GM19023 (cell line): ENCODE data around the gene MYO5A.

Experiments
- ATAC-seq: cut with Tn5 transposase; IDR thresholded peaks from one replicate; pipeline ENCODE4 v1.9.1; 2021; ENCODE audit warnings: mild to moderate bottlenecking, moderate library complexity; ENCODE audit not compliant: unreplicated experiment

The MYO5A gene

GRCh38 chr15:52338058-52338457 lies 190.6 kb downstream of the MYO5A start:
- no peak for ATAC-seq

DNA sequence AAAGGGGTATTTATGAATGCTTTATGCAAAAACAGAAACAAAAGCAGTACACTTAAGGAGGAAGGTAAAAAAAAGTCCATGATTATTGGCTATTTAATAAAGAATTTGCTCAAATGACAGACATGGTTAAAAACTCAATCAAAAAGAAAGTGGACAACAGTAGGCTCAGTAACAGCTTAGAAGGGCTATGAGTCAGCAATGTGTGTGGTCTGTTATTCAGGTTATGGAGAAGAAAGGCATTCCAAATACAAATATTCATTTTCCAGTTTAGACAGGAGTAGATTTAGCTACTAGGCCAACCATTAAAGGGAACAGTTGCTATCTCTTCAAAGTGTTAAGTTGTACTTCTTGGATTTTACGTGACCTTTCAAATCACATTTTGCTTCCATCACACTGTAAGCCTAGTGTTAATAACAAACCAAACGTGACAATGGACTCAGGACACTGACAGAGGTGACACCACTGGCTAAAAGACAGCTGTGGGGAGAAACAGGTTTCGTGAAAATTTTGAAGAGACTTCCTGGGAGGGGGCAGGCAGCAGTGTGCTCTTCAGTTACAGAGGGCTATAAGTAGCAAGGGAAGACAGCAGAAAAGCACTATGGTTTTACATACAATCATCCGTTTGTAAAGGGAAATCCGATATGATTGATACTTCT lies 191.4 kb downstream of the MYO5A start:
- ATAC-seq = no peak

GRCh38 chr15:52336529-52336928 lies 192.2 kb downstream of the MYO5A start:
- ATAC-seq = no peak

DNA sequence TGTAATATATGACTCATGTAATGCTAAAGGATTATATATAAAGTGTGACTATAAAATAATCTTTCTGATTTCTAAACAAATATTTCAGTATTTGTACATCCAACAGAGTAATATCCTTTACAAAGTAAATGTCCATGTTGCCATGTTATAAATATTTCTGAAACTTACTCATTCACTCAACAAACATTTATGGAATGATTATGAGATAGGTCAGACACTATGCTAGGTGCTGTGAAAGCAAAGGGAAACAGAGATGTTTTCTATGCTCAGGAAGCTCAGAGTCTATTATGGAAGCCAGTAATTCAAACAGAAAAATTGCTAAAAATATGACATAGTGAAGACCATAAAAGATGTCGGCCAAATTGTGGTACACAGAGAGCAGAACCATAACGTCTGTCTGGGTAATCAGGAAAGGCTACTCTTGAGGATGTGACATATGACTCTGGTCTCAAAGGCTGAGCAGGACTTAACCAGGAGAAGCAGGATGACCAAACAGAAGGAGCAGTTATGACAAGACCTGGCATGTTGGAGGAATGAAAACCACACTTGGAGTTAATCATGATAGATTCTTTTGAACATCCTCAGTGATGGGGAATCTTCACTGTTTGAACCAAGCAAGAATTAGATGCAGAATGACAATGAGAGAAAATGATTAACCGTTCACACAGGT lies 194.1 kb downstream of the MYO5A start:
- no peak for ATAC-seq

DNA sequence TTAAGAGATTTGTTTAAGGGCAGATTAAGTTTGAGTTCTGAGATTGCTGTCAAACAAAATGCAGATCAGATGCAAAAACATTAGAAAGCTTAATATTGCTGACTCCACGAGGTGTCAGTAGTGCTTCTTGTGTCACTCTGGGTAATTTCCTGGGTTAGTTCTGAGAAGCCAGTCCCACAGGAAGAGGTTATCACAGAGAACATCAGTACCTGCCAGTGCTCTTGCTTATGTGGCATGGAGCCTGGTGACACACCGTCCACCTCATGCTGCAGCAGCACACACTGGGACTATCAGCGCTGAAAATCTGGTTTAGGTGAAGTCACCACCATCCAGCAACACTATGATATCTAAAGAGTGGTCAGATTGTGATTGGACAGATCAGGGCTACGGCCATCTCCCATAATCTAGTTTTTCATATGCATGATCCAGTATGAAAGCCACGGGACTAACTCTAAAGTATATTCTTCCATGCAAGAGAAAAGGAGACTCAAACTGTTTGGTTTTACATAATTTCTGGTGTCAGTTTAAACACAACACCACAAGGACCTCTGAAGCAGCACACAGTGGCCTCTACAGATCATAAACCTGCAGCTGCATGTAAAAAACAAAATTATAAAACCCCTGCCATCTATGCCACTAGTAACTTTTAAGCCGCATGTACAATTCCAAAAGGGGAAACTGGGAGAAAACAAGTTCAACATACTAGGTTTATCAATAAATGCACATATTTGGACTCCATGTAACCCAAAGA lies 197.0 kb downstream of the MYO5A start:
- peak; percentile 90 for ATAC-seq

GRCh38 chr15:52329987-52330386 lies 198.7 kb downstream of the MYO5A start:
- no peak for ATAC-seq

DNA sequence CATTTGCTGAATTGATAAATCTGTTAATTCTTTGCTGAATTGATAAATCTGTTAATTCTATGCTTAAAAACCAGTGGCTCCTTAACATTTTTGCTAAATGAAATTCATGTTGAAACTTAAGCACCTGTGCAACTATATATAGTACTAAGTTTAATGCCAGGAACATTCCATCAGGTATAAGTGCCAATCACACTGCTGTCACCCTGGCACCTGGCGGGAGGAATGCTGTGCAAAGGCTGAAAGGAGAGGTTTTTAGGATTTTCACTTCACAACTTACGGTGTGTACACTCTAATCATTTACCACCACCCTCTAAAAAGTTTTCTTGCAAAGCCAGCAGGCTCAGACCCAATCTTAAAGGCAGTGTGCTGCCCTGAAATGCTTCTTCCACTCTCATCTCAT lies 199.5 kb downstream of the MYO5A start:
- ATAC-seq = no peak

- ATAC-seq = no peak
These were observed 200.0 kb downstream of the MYO5A start for GRCh38 chr15:52328680-52329079.

DNA sequence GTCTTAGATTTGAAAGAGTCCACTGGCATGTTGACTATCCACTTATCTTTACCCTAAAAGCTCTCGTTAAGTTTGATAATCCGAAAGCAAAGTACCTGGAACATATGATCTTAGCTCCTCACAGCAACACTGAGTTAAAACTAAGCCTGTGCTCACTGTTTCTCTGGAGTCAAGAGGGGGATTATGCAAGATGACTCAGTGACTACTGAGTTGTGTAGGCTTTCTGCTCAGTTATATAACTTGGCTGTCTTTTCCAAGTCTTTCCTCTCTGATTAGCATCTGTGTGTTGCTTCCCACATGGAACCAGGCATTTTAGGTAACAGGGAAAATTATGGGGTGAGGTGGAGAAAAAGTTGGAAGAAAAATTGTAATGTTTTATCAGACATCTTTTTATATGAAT lies 201.9 kb downstream of the MYO5A start:
- no peak for ATAC-seq

- no peak for ATAC-seq
These were observed 204.6 kb downstream of the MYO5A start for GRCh38 chr15:52324109-52324508.

DNA sequence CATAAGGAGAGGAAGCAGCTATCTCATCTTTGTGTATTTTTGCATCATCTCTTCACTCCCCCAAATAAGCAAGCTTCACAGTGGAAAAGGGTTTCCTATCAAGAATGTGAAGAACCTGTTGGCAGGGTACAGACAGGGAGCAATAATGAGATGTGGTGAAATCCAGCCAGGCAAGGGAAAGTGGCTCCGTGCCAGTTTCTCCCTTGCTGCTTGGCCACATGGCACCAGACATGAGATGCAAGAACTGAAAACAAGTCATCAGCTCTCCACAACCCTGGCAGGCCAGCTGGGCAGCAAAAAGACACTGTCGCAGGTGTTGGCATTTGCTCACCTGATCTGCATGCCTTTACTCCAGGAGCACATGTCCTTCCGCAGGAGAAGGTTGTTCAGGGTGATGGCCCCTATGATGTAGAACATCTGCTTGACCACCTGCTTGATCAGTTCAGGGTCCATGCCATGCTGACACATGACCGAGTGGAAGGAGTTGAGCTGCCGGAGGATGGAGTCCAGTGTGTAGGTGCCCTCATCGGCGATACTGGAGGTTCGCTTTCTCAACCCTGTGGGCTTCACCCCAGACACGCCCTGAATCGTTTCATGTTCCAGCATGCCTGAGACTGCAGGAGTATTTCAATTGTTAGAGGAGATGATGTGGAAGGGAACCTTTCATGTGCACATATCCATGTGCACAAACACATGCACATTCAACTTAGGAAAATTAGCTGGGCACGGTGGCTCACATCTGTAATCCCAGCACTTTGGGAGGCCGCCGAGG lies 209.8 kb downstream of the MYO5A start:
- no peak for ATAC-seq

- ATAC-seq = no peak
These were observed 211.0 kb downstream of the MYO5A start for GRCh38 chr15:52317688-52318087.

GRCh38 chr15:52317022-52317421 lies 211.7 kb downstream of the MYO5A start:
- ATAC-seq = no peak

GRCh38 chr15:52309154-52309548 lies 219.5 kb downstream of the MYO5A start:
- peak; percentile 51 for ATAC-seq

GRCh38 chr15:52308446-52309153 lies 220.1 kb downstream of the MYO5A start:
- peak; percentile 65 for ATAC-seq

GRCh38 chr15:52307847-52308246 lies 220.8 kb downstream of the MYO5A start:
- no peak for ATAC-seq

DNA sequence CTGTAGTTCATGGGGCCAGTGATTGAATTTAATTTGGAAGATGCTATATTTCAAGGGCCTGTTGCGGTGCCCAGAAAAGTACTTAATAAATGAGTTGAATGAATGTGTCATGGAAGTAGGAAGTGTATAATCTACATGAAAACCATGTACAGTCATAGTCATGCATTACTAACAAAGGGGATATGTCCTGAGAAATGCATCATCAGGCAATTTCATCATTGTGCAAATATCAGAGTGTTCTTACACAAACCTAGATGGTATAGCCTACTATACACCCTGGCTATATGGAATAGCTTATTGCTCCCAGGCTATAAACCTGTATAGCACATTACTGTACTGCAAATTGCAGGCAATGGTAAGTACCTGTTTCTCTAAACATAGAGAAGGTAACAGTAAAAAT lies 222.4 kb downstream of the MYO5A start:
- ATAC-seq = no peak

DNA sequence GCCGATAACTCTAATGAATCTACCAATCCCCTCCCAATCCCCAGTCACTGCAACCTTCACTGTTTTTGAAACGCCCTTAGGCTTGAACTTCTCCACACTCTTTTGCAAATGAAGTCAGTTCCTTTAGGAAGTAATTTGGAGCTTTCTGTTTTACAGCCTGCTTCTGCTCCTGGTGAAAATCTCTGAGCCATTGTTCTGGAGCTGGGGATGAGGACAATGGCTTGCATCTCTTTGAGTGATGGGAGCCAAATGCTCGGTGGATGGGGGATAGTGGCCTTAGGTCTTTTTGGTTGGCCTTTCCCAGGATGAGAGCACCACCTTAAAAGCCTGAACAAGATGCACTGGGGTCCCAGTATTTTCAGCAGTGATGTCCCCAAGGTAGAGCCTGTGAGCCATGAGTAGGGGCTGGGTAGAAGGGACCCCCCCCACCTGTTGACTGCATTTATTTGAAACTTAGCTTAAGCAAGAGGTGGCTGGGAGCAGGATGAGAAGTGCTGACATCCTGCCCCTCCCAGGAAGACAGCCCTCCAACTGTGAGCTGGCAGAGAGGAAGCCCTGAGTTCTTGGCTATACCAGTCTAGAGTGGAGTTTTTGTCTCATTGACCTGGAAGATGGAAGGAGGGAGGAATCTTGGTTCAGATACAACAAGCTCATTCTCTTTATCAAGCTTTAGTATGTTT lies 225.4 kb downstream of the MYO5A start:
- ATAC-seq = no peak

DNA sequence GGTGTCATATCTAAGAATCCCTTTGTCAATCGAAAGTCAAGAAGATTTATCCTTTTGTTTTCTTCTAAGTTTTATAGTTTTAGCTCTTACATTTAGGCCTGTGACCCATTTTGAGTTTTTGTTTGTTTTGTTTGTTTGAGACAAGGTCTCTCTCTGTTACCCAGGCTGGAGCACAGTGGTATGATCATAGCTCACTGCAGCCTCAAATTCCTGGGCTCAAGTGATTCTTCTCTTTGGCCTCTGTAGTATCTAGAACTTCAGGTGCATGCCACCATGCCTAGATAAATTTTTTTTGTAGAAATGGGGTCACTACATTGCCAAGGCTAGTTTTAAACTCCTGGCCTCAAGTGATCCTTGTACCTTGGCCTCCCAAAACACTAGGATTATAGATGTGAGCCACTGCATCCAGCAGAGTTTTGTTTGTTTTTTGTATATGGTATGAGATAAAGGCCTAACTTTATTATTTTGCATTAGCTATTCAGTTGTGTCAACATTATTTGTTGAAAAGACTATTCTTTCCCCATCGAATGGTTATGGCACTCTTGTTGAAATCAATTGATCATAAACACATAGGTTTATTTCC lies 227.3 kb downstream of the MYO5A start:
- ATAC-seq = no peak
